HG03342 (cell line): ENCODE data around the gene CDCA5.

Experiments
- ATAC-seq: cut with Tn5 transposase; IDR thresholded peaks from one replicate; pipeline ENCODE4 v1.9.1; 2021; ENCODE audit warnings: mild to moderate bottlenecking, moderate library complexity; ENCODE audit not compliant: unreplicated experiment

CDCA5 gene

GRCh38 chr11:65083834-65084597 lies at the start of gene CDCA5, which contains the start of gene ZFPL1:
Gene CDCA5 (minus strand): TSS chr11:65084040. CDS start chr11:65083978, 62 bp downstream.
Gene ZFPL1 (plus strand): TSS chr11:65084222. CDS start chr11:65084699, 477 bp downstream.
- peak; percentile 78 for ATAC-seq

- no peak for ATAC-seq
These were observed 49.3 kb upstream of the CDCA5 start for GRCh38 chr11:65132988-65133700.

GRCh38 chr11:65132238-65132987 lies 48.6 kb upstream of the CDCA5 start:
- ATAC-seq = no peak

- no peak for ATAC-seq
These were observed 48.0 kb upstream of the CDCA5 start for GRCh38 chr11:65131895-65132237.

- no peak for ATAC-seq
These were observed 47.6 kb upstream of the CDCA5 start for GRCh38 chr11:65131417-65131776.

GRCh38 chr11:65130631-65131416 lies 47.0 kb upstream of the CDCA5 start:
- ATAC-seq = no peak

GRCh38 chr11:65129649-65130441 lies 46.0 kb upstream of the CDCA5 start:
- no peak for ATAC-seq

- ATAC-seq = no peak
These were observed 44.6 kb upstream of the CDCA5 start for GRCh38 chr11:65128182-65129145.

GRCh38 chr11:65127473-65128181 lies 43.8 kb upstream of the CDCA5 start:
- no peak for ATAC-seq

- no peak for ATAC-seq
These were observed 42.9 kb upstream of the CDCA5 start for GRCh38 chr11:65126624-65127274.

GRCh38 chr11:65125197-65126056 lies 41.6 kb upstream of the CDCA5 start:
- ATAC-seq = no peak

- ATAC-seq = no peak
These were observed 40.8 kb upstream of the CDCA5 start for GRCh38 chr11:65124480-65125196.

GRCh38 chr11:65121865-65122696 lies 38.2 kb upstream of the CDCA5 start, which contains the start of the genes FAU and MRPL49:
Gene FAU (minus strand): TSS chr11:65122134. CDS start chr11:65121813, 321 bp downstream.
Gene MRPL49 (plus strand): TSS chr11:65122321. CDS start chr11:65122347, 26 bp downstream.
- peak; percentile 62 for ATAC-seq

GRCh38 chr11:65121447-65121864 lies 37.6 kb upstream of the CDCA5 start:
- no peak for ATAC-seq

GRCh38 chr11:65120831-65121230 lies 37.0 kb upstream of the CDCA5 start:
- no peak for ATAC-seq
